ENCODE measurements around the gene COL19A1.

Gene COL19A1

DNA sequence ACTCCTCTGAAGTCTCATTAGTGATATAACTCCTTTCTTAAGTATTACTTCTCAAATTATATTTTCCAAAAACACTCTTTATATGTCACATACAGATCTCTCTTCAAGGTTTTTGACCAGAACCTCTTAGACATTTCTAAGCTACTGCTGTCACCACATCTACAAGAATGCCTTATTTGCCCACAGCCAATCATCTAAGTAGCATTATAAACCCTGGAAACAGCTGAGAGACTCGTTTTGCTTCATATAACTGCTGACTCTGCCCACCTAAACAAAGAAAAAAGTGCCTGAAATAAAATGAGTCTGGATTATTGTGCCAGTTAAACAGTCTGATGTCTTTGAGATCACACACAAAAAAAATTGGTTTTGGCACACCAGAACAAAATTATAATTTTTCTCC, 270.6 kb downstream of the COL19A1 start:
- Histone ChIP-seq H3K36me3 (no peaks in the 10 kb centered on the region), H3K27me3 (no peaks in the 10 kb centered on the region), H3K4me1 (ENCODE audit: control insufficient read depth in 1 of 2, insufficient read depth in 1 of 2, low read depth in 1 of 2, low read length in 1 of 2) (no peaks in the 10 kb centered on the region), H3K27ac (no peak overlapping the region), H3K4me3 (ENCODE audit: low read depth in 1 of 2, low read length in 1 of 2) (no peak overlapping the region), H3K9me3 (no peaks in the 10 kb centered on the region)
- TF ChIP-seq, protein P1, sequence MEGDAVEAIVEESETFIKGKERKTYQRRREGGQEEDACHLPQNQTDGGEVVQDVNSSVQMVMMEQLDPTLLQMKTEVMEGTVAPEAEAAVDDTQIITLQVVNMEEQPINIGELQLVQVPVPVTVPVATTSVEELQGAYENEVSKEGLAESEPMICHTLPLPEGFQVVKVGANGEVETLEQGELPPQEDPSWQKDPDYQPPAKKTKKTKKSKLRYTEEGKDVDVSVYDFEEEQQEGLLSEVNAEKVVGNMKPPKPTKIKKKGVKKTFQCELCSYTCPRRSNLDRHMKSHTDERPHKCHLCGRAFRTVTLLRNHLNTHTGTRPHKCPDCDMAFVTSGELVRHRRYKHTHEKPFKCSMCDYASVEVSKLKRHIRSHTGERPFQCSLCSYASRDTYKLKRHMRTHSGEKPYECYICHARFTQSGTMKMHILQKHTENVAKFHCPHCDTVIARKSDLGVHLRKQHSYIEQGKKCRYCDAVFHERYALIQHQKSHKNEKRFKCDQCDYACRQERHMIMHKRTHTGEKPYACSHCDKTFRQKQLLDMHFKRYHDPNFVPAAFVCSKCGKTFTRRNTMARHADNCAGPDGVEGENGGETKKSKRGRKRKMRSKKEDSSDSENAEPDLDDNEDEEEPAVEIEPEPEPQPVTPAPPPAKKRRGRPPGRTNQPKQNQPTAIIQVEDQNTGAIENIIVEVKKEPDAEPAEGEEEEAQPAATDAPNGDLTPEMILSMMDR (IDR thresholded peaks at IDR 0.05): no peak

DNA sequence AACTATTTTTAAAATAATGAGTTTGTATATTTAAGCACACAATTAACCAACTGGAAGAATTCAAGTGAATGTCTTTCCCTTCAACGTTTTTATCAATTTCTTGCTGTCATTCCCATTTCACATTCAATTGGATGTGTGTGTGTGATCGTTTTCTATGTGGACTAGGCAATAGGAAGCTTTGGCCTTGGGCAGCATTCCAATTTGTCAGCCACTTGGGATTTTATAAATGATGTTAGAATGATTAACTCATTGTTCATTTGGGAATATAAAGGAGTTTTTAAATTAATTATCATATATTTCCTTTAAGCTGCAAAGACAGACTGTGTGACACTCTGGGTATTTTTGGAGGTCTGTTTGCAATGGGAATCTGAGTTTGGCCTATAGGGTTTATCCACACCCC, 274.1 kb downstream of the COL19A1 start:
- TF ChIP-seq, protein P1 (IDR thresholded peaks at IDR 0.05): no peak
- no peak overlapping the region for H3K27ac ChIP-seq
- no peaks in the 10 kb centered on the region for H3K9me3 ChIP-seq
- H3K4me1 ChIP-seq (ENCODE audit: control insufficient read depth in 1 of 2, insufficient read depth in 1 of 2, low read depth in 1 of 2, low read length in 1 of 2): no peaks in the 10 kb centered on the region
- H3K4me3 ChIP-seq (ENCODE audit: low read depth in 1 of 2, low read length in 1 of 2): no peak overlapping the region
- no peaks in the 10 kb centered on the region for H3K36me3 ChIP-seq
- no peaks in the 10 kb centered on the region for H3K27me3 ChIP-seq

DNA sequence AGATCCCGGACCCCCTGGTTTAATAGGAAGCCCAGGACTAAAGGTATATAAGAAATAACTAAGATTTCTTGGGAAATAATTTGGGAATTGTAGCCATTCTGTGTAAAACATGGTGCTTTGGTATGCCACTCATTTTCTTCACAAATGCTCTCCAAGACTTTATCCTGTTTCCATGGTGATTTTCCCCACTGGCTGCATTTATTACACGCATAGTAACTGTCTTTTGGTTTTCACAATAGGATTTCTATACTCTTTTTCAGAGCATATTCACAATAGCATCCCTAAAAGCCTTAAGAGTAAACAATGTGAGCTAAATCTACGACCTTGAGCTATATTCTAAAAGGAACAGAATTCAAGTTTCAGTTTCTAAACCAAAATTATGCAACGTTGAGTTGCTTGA, 275.7 kb downstream of the COL19A1 start:
- H3K27ac ChIP-seq: no peak overlapping the region
- TF ChIP-seq, protein P1 (IDR thresholded peaks at IDR 0.05): no peak
- no peak overlapping the region for H3K4me3 ChIP-seq (ENCODE audit: low read depth in 1 of 2, low read length in 1 of 2)
- no peaks in the 10 kb centered on the region for H3K27me3 ChIP-seq
- no peaks in the 10 kb centered on the region for H3K4me1 ChIP-seq (ENCODE audit: control insufficient read depth in 1 of 2, insufficient read depth in 1 of 2, low read depth in 1 of 2, low read length in 1 of 2)
- H3K9me3 ChIP-seq: no peaks in the 10 kb centered on the region
- H3K36me3 ChIP-seq: no peaks in the 10 kb centered on the region

DNA sequence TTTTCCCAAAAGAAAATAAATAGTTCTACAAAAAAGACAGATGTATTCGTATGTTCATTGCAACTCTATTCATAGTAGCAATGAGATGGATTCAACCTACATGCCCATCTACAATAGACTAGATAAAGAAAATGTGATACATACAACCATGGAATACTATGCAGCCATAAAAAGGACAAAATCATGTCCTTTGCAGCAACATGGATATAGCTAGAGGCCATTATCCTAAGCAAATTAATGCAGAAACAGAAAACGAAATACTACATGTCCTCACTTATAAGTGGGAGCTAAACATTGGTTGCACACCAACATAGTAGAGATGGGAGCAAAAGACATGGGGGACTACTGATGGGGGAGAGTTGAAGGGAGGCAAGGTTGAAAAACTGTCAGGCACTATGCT, 278.8 kb downstream of the COL19A1 start:
- Histone ChIP-seq H3K36me3 (no peaks in the 10 kb centered on the region), H3K27me3 (no peaks in the 10 kb centered on the region), H3K4me3 (ENCODE audit: low read depth in 1 of 2, low read length in 1 of 2) (no peak overlapping the region), H3K9me3 (no peaks in the 10 kb centered on the region), H3K27ac (no peak overlapping the region), H3K4me1 (ENCODE audit: control insufficient read depth in 1 of 2, insufficient read depth in 1 of 2, low read depth in 1 of 2, low read length in 1 of 2) (no peaks in the 10 kb centered on the region)
- TF ChIP-seq, protein P1 (IDR thresholded peaks at IDR 0.05): no peak

DNA sequence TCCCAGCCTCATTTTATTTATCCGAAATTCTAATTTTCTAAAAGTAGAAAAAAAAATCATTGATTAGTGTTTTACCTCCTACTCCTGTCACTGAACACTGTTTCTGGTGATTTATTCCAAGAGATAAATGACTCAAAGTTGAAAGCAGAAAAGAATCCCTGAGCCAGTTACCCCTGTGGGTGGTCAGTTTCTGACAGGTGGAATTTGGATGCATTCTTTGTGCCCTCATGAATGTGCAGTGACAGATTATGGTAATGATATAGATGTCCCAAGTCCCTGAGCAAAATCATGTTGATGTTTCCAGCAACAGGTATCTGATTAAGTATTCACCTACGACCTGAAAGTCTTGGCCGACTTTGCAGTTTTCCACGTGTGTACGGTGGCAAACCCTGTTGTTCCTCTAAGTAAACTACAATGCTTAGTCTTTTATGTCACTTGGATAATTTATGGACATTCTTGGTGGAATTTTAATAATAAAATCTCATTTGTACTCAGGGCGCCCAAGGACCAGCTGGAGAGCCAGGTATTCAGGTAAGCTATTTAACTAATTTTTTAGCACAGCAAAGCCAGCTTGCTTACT, 282.9 kb downstream of the COL19A1 start:
- H3K27me3 ChIP-seq: no peaks in the 10 kb centered on the region
- no peaks in the 10 kb centered on the region for H3K9me3 ChIP-seq
- H3K4me1 ChIP-seq (ENCODE audit: control insufficient read depth in 1 of 2, insufficient read depth in 1 of 2, low read depth in 1 of 2, low read length in 1 of 2): no peaks in the 10 kb centered on the region
- TF ChIP-seq, protein P1 (IDR thresholded peaks at IDR 0.05): no peak
- H3K27ac ChIP-seq: no peak overlapping the region
- no peak overlapping the region for H3K4me3 ChIP-seq (ENCODE audit: low read depth in 1 of 2, low read length in 1 of 2)
- no peaks in the 10 kb centered on the region for H3K36me3 ChIP-seq

DNA sequence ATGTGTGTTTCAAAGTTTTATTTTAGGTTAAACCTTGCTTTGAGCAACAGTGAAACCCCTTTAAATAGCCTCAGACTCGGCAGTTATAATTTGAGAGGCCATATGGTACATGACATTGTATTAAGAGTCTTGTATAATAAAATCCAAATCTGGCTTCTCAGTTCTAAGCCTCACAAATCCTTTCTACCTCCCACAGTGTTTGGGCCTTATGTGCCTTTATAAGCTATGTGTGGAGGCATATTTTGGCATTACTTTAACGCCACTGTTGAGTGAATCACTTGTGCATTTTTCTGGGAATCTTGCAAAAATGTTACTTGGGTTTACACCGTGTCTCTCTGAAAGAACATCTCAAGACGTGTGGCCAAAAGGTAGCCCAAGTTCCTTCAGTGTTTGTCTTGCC, 284.2 kb downstream of the COL19A1 start:
- no peaks in the 10 kb centered on the region for H3K9me3 ChIP-seq
- no peaks in the 10 kb centered on the region for H3K36me3 ChIP-seq
- no peaks in the 10 kb centered on the region for H3K27me3 ChIP-seq
- no peaks in the 10 kb centered on the region for H3K4me1 ChIP-seq (ENCODE audit: control insufficient read depth in 1 of 2, insufficient read depth in 1 of 2, low read depth in 1 of 2, low read length in 1 of 2)
- TF ChIP-seq, protein P1 (IDR thresholded peaks at IDR 0.05): no peak
- H3K27ac ChIP-seq: no peak overlapping the region
- no peak overlapping the region for H3K4me3 ChIP-seq (ENCODE audit: low read depth in 1 of 2, low read length in 1 of 2)
